ENCODE results near the gene RNU1-3. TPM values are rescaled to one million over a fixed set of nuclear protein-coding genes. Genes with fewer than 3 reads are reported as not detected.

Gene RNU1-3
- total and polyA plus RNA-seq, 2 of the 13 experiments (the other 11 are each of a cell fraction or from before 2014, with no cell fraction given), result under 0.01 to 11,018 TPM

- TF ChIP-seq LCORL (IDR thresholded peaks at IDR 0.05) (peak; percentile 95), LCORL (CRISPR knock-in tag; IDR thresholded peaks at IDR 0.05) (peak; percentile 24; the same call in 1 of the 2 replicates), RARA (CRISPR knock-in tag; IDR thresholded peaks at IDR 0.05) (peak; percentile 93), ZNF451 (CRISPR knock-in tag; IDR thresholded peaks at IDR 0.05) (0 out of 2 replicates have a peak, but pooled peaks have one; percentile 72), SP5 (CRISPR knock-in tag; IDR thresholded peaks at IDR 0.05; ENCODE audit: borderline replicate concordance, low read depth) (peak; percentile 27), RFXAP (CRISPR knock-in tag; IDR thresholded peaks at IDR 0.05; ENCODE audit: borderline replicate concordance) (peak; percentile 97), ZNF660 (CRISPR knock-in tag; IDR thresholded peaks at IDR 0.05; ENCODE audit: borderline replicate concordance, low read depth) (peak; percentile 89; the same call in 1 of the 2 replicates), TBX2 (CRISPR knock-in tag; IDR thresholded peaks at IDR 0.05; ENCODE audit: borderline replicate concordance) (peak; percentile 89), ZKSCAN5 (CRISPR knock-in tag; IDR thresholded peaks at IDR 0.05) (peak; percentile 48; the same call in 1 of the 2 replicates), ZSCAN21 (CRISPR knock-in tag; IDR thresholded peaks at IDR 0.05; ENCODE audit: borderline replicate concordance) (peak; percentile 46; the same call in 1 of the 2 replicates), REL (CRISPR knock-in tag; conservative IDR thresholded peaks at IDR 0.05) (peak; percentile 17; the same call in 1 of the 2 replicates), POGZ (CRISPR knock-in tag; IDR thresholded peaks at IDR 0.05) (peak; percentile 46; the same call in 1 of the 2 replicates), ZNF546 (CRISPR knock-in tag; conservative IDR thresholded peaks at IDR 0.05) (0 out of 2 replicates have a peak, but pooled peaks have one; percentile 9), RXRB (CRISPR knock-in tag; IDR thresholded peaks at IDR 0.05; ENCODE audit: borderline replicate concordance) (peak; percentile 96), HOMEZ (CRISPR knock-in tag; IDR thresholded peaks at IDR 0.05; ENCODE audit: low read depth) (peak; percentile 94), ZFP82 (CRISPR knock-in tag; IDR thresholded peaks at IDR 0.05; ENCODE audit: borderline replicate concordance) (peak; percentile 84; the same call in 1 of the 2 replicates), XBP1 (CRISPR knock-in tag; IDR thresholded peaks at IDR 0.05) (peak; percentile 99), ZBTB26 (CRISPR knock-in tag; IDR thresholded peaks at IDR 0.05; ENCODE audit: borderline replicate concordance) (peak; percentile 94), MXD3 (CRISPR knock-in tag; IDR thresholded peaks at IDR 0.05) (peak; percentile 80; the same call in 1 of the 2 replicates), AHR (CRISPR knock-in tag; IDR thresholded peaks at IDR 0.05) (peak; percentile 93), ZSCAN30 (CRISPR knock-in tag; IDR thresholded peaks at IDR 0.05) (peak; percentile 27; the same call in 1 of the 2 replicates), ZNF704 (CRISPR knock-in tag; IDR thresholded peaks at IDR 0.05; ENCODE audit: borderline replicate concordance) (peak; percentile 98), ZKSCAN1 (IDR thresholded peaks at IDR 0.05; ENCODE audit: low read length) (peak; percentile 40; the same call in 1 of the 2 replicates), ZNF235 (CRISPR knock-in tag; IDR thresholded peaks at IDR 0.05; ENCODE audit: borderline replicate concordance) (peak; percentile 73), STAT5B (CRISPR knock-in tag; IDR thresholded peaks at IDR 0.05) (peak; percentile 93; the same call in 1 of the 2 replicates), KLF13 (CRISPR knock-in tag; IDR thresholded peaks at IDR 0.05) (peak; percentile 92; the same call in 1 of the 2 replicates)
These were observed 21.3 kb downstream of the RNU1-3 start (continued) for GRCh38 chr1:16645271-16646060.

Measured in HepG2 (cell line).